GM15510 (cell line): Measurements from ENCODE around the gene AIRE.

Experiments
- POLR2A ChIP-seq: IDR thresholded peaks from 3 replicates; pipeline ENCODE4 v1.6.1; 2011; ENCODE audit warnings: borderline replicate concordance; ENCODE audit not compliant: insufficient read length; ENCODE audit errors: extremely low read depth

The AIRE gene

DNA sequence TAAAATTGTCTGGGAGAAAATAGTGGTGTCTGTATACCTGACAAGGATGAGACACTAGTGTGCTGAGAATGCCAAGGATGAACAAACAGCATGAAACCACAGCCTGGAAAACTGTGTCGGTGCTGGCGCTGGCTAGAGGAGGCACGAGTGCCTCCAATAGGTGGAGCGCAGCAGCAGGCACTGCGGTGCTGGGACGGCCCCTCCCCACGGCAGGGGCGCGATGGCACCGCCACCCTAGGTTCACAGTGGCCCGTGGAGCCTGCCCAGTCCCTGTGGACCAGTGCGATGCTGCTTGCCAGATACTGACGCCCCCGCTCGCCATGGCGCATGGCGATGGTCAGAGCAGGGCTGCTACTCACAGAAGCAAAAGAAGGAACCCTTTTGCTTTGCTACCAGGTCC lies 46.7 kb downstream of the AIRE start:
- TF ChIP-seq POLR2A, result no peak

DNA sequence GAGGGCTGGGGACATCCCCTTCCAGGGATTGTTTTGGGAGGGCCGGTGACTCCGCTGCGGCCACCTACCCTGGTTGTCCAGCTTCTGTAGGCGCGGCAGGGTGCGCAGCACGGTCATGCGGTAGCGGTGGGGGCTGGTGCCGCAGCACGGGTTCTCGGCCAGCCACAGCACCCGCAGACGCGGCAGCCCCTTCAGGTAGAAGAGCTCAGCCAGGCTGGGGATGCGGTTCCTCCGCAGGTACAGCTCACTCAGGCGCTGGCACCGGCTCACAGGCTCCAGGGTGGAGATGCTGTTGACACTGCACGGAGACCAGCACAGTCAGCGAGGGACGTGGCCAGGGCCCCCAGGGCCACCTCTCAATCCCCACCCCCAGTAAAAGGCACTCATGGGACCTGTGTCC lies 47.3 kb downstream of the AIRE start:
- no peak for TF ChIP-seq POLR2A

DNA sequence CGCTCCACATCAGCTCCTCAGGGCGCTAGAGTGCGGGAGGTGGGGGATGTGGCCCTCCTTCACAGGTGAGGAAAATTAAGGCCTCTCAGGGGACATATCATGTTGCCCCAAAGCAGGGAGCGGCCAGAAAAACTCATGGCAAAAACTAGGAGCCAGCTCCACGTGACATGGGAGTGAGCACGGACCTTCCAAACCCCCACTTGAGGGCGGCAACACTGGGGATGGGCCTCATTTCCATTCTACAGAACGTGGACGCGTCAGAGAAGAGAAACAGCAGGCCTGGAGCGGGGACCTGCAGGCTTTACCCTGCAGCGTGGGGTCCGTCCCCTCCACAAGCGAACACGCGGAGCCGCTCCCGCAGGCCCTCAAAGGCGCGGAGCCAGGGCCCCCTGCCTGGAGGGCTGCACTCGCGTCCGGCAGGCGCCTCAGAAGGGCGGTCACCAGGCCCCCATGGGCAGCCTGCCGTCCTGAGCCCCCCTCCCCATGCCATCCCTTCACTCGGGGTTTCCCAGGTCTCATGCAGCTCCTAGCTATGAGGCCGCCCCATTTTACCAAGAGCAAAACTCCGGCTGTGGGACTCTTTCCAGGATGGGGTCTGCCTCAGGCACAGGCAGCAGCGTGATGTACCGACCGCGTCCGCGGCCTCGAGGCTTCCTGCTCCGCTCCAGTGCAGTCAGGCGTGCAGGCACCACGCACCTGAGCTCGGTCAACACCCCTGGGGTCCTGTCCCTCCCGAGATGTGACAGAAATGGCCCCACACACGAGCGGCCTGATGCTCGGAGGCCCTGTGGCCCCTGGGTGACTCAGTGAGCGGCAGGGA lies 48.0 kb downstream of the AIRE start:
- no peak for TF ChIP-seq POLR2A

DNA sequence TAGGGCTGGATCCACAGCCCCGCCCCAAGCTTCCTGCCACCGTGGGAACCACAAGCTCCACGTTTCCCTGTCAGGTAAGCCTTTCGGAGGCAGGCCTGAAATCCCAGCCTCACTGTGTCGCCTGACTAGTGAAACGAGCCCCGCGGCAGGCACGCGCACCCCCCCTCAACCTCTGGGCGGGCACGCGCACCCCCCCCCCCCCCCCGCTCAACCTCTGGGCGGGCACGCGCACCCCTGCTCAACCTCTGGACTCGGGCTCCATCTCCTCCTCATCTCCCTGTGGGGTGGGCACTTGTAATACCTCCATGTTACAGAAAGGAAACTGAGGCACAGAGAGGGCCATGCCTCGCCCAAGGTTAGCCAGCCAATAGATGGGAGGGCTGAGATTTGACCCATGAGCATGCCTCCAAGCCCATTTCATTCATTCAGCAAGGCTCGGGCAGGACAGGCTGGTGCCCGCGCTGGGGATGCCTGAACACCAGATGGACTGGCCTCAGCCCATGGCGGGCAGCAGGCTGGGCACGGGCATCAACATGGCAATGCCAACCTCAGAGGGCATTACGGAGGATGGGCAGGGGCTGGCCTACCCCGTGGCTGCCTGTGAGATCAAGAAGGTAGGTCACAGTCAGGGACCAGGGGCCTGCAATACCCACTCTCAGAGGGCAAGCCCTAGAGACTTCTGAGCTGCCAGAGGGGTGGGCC lies 48.8 kb downstream of the AIRE start:
- TF ChIP-seq POLR2A, result no peak

DNA sequence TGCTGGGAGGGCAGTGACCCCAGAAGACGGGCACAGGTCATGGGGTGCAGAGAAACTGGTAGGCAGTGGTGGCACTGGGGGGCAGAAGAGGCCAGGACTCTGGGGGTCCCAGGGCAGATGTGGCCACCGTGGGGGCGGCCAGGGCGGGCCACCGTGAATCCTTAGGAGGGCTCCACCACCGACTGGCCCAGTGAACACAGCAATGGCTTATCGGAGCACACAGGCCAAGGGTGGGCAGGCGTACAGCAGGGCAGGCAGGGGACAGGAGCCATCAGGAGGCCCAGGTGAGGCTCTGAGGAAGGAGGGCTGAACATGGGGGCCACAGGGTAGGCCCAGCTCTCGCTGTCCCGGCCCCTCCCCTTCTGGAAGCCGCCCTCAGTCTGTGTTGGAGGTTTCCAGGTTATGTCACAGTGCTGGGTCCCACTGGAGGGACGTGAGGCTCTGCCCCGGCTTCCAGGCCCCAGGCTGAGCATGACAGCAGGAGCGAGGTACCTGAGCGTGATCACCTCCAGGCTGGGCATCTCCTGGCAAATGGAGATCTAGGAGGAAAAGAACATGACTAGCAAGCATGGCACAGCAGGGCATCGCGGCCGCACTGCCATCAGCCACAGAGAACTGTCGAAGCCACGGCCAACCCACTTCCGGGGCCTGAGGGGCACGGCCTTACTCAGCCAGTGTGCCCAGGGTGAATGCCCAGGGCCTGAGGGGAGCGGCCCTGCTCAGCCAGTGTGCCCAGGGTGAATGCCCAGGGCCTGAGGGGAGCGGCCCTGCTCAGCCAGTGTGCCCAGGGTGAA lies 49.8 kb downstream of the AIRE start:
- TF ChIP-seq POLR2A, result no peak

DNA sequence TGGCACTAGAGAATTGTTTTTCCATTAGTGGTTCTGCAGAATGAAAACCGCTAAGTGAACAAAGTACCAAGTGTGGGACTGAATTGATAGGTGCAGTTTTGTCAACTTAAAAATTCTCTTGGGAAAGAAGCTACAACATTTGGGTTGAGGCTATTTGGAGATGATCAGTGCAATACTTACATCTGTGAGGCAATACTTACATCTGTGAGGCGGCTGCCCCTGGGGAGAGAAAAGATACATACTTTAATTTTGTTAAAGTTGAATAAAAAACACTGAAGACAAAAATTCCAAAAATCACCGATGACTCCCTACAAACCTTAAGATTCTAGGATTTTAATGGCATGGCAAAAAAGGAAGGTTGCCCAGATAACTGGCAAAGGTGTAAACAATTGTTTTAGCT lies 51.8 kb downstream of the AIRE start:
- no peak for TF ChIP-seq POLR2A

DNA sequence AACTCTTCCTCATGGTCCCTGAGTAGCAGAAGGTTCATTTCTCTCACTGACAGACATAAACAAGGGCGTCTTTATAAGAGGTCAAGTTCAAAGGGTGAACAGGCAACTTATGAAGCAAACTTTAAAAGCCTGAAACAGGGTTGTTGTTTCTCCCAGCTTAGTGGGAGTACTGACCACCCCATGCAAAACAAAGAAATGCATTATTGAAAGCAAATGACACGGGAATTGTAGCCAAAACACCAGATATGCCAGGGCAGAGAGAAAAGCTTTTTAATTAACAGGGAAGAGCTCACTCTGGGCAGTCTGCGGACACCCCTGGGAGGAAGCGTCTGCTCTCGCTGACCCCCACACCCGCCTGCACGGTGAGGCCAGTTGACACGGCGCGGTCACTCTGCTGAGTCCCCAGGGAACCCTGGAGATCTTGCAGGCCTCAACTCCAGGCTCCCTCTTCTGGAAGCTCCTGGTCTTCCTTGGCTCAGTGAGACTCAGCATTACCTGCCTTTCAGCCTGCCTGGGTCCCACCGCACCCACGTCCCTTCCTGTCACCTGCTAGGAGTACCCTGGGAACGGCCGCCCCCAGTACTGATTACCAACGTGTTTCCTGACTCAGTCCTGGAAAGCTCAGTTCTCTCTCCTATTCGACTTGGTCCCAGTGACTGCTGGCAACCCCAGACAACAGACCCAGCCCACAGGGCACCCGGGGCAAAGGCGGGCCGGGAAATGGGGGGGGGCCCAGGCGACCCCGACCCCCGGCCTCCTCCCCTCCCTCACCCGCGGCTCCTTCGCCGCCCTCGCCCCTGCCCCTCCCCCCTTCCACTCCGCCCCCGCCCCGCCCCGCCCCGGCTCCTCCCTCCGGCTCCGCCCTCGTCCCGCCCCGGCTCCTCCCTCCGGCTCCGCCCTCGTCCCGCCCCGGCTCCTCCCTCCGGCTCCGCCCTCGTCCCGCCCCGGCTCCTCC lies 52.5 kb downstream of the AIRE start:
- TF ChIP-seq POLR2A, result no peak

DNA sequence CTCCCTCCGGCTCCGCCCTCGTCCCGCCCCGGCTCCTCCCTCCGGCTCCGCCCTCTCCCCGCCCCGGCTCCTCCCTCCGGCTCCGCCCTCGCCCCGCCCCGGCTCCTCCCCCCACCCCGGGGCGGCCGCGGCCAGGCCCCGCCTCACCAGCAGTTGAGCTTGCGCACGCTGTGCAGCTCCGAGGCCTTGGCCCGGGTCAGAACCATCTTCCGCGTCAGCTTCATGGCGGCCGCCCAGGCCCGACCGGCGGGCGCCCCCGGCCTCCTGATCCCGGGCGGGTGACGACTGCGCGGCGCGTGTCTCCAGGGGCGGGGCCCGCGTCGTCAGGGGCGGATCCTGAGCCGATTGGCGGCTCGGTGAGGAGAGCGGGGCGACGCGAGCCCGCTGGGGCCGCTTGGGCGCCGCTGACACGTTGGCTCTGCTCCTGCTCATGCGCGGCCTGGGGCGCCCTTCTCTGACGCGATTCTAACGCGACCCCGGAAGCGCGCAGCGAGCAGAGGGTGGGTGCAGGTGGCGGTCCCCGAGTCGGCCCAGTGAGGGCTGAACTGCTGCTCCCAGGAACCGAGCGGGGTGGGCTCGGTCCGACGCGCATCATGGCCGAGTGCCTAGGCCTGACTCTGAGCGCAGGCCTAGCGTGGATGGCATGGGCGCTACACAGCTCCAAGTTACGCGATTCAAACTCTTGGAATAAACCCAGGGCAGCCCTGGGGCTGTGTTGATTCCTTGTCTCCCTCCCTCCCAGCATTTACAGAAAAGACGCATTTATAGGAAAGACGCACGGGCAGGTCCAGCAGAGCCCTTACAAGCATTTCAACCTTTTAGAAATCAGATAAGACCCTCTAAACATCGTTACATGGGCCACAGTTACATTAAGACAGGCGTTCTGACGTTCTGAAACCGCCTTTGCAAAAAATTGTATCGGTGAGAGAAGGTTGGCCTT lies 53.6 kb downstream of the AIRE start, which contains the start of gene CFAP410:
TSS of gene CFAP410 (minus strand) at position 420 of the 940 bp plus-strand sequence. CDS start at position 224, 196 bp downstream.
- peak; percentile 92 for TF ChIP-seq POLR2A

DNA sequence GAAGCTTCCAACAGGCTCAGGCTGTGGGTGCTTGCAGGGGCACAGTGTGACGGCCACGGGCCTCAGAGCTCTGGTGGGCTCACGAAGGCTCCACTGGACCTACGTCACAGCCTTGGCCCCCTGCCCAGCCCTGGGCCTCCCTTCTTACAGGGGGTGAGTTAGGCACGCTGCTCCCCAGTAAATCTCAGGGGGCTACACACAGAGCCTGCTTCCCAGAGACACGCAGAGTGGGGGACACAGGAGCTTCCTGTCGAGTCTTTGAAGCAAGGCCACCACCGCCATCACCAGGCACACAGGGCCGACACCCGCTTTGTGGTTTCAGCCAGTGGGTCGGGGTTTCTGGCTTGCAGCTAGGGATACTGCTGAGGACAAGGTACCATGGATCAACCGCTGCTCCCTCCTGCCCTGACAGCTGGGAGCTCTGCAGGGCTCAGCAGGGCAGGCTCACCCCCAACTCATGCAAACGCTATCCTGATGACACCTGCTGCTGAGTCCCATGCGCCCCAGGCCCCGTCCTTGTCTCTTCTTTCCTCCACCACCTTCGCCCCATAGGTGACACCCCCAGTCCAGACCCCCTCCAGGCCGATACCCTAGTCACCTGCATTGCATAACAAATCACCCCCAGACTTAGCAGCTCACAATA lies 59.0 kb downstream of the AIRE start:
- TF ChIP-seq POLR2A, result no peak

DNA sequence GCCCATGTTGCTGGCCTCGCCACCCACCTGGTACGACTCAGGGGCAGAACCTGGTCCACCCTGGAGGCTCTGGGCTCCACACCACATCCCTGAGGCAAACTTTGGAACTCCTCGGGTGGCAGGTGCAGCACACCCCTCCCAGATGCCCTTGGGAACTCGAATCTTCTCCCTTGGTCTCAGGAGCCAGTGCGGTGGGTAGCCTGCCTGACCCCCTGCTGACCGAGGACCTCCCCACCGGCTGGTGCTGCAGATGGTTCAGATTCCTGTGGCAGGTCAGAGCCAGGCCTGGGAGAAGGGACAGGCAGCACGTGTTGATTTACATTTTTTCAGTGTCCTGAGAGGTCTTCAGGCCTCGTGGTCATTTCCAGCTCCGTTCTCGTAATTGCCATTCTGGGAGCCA lies 59.8 kb downstream of the AIRE start:
- TF ChIP-seq POLR2A, result no peak

DNA sequence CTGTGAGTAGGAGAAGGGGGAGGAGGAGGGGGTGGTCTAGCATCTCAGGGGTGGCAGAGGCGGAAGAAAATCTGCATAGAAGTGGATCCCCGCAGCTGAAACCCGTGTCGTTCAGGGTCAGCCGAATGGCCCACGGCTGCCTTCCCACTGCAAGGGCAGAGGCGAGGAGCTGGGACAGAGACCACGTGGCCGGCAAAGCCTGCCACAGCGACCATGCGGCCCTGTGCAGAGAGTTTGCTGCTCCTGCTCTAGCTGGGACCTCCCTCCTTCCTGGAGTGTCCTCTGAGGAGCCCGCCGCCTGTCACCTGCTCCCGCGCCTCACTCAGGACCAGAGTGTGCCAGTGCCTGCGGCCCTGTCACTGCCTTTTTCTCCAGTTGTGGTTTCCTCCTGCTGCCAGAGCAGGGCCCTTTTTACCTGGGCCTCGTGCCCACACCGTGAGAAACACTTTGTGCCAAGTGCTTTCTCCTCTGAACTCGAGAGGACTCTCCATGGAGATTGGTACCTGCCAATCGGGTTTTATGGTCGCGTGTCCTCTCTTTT lies 62.3 kb downstream of the AIRE start:
- TF ChIP-seq POLR2A, result no peak
